Left ventricle myocardium inferior (tissue), 1 donor: ENCODE results near the gene FAM222A. TPM values are rescaled to one million over a fixed set of nuclear protein-coding genes. Genes with fewer than 3 reads are reported as not detected.

Source experiments
- DNase-seq: peaks from one replicate; pipeline ENCODE4 v3.0.0-alpha.2; 2020
- H3K27ac ChIP-seq: fragments of 200-600 bp; replicated peaks from 2 replicates; pipeline ENCODE4 v1.8.0; 2021
- H3K27me3 ChIP-seq: fragments of 200-600 bp; 2 replicates; pipeline ENCODE4 v1.8.0; 2021; ENCODE audit warnings: low read depth
- H3K36me3 ChIP-seq: fragments of 200-600 bp; 2 replicates; pipeline ENCODE4 v1.8.0; 2021
- H3K4me1 ChIP-seq: fragments of 200-600 bp; 2 replicates; pipeline ENCODE4 v1.8.0; 2021
- H3K4me3 ChIP-seq: fragments of 200-600 bp; 2 replicates; pipeline ENCODE4 v1.8.0; 2021; ENCODE audit warnings: mild to moderate bottlenecking, moderate library complexity
- H3K9me3 ChIP-seq: fragments of 200-600 bp; replicated peaks from 2 replicates; pipeline ENCODE4 v1.8.0; 2021
- CTCF ChIP-seq: fragments of 200-600 bp; IDR thresholded peaks from 2 replicates; pipeline ENCODE4 v1.8.0; 2021; ENCODE audit warnings: antibody characterized with exemption, mild to moderate bottlenecking, borderline replicate concordance
- intact Hi-C: fragments of 100-400 bp; cut with micrococcal nuclease; formaldehyde crosslinking; loops from one replicate; pipeline ENCODE4 v1.11.0; 2022
- total RNA-seq: library from RNA; stranded (reverse); fragmentation: NEBNext Ultra II Directional; extraction: Animal tissue kit (Norgen Biotek cat#: 25700); gene quantifications from one replicate; pipeline ENCODE4 v1.2.1, GENCODE V29; 2021
- donor health status: DM: no; HTN: yes; CAD: no; lungs with severe emphysema.

The FAM222A gene
- total RNA-seq, 1 donor from 2014 or later = 20.0 TPM

DNA sequence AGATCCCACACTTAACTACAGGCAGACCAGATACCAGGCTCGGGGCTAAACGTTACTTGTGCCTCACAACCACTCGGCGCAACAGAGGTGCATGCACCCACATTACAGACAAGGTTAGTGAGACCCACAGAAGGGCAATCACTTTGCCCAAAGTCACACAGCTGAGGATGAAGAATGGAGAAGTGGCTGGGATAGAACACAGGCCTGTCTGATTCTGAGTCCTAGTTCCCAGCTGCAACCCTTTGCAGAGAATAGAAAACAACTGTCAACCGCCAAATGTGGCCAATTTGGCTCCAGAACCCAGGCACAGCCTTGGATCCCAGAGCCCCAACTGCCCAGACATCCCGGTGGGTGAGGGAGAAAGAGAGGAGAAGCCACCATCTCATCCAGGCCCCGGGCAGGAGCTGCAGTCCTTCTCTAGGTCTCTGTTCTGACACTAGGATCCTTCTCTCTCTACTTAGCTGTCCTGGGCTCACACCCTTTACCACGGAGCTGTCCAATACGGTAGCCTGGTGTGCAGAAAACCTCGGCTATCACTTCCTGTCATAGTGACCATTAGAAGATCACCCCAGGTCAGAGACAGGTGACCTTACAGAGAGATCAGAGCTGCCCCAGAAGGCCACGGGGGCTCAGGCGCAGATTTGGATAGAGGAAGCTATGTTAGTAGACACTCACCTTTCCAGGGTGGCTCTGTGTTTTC, 59.1 kb downstream of the FAM222A start:
- intact Hi-C loops = loop anchor here (10.0 kb wide), 1 partner anchor 258 kb away; no protein-coding TSS in a partner anchor
- H3K9me3 ChIP-seq = no peaks in the 10 kb centered on the region
- DNase-seq = no peak
- H3K4me3 ChIP-seq = no peak overlapping the region
- peaks cover 23% of the 10 kb centered on the region for H3K4me1 ChIP-seq
- no peaks in the 10 kb centered on the region for H3K36me3 ChIP-seq
- TF ChIP-seq CTCF = no peak
- H3K27me3 ChIP-seq = no peaks in the 10 kb centered on the region
- no peak overlapping the region for H3K27ac ChIP-seq

DNA sequence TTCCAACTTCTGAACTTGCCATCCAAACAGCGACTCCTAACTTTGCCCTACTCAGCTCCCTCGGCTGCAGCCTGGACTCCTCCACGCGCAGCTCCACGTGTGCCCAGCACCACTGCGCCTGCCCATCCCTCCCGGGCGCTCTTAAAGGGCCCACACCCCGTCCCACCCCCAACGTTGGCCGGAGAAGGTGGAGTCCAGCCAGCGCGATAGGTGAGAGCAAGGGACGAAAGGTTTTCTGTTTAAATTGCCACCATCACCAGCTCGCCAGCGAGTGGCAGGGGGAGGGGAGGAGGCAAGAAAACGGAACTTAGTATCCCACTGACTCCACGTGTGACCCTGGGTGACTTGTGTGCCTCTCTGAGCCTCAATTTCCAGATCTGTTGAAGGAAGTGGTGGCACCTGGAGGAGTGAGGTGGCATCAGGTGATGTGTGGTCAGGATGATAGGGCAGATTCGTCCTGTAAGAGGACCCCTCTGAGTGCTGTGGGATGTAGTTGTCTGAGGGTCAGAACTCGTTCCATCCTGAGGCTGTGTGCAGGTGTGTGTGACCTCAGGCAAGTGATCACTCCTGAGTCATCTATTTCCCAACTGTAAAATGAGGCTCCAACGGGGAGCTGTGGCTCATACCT, 59.9 kb downstream of the FAM222A start:
- Histone ChIP-seq H3K4me1 (peaks cover 23% of the 10 kb centered on the region), H3K27ac (no peak overlapping the region), H3K4me3 (no peak overlapping the region), H3K36me3 (no peaks in the 10 kb centered on the region), H3K27me3 (no peaks in the 10 kb centered on the region), H3K9me3 (peaks cover 4% of the 10 kb centered on the region)
- DNase-seq = no peak
- no peak for TF ChIP-seq CTCF
- intact Hi-C loops = loop anchor here (10.0 kb wide), 1 partner anchor 259 kb away; no protein-coding TSS in a partner anchor

DNA sequence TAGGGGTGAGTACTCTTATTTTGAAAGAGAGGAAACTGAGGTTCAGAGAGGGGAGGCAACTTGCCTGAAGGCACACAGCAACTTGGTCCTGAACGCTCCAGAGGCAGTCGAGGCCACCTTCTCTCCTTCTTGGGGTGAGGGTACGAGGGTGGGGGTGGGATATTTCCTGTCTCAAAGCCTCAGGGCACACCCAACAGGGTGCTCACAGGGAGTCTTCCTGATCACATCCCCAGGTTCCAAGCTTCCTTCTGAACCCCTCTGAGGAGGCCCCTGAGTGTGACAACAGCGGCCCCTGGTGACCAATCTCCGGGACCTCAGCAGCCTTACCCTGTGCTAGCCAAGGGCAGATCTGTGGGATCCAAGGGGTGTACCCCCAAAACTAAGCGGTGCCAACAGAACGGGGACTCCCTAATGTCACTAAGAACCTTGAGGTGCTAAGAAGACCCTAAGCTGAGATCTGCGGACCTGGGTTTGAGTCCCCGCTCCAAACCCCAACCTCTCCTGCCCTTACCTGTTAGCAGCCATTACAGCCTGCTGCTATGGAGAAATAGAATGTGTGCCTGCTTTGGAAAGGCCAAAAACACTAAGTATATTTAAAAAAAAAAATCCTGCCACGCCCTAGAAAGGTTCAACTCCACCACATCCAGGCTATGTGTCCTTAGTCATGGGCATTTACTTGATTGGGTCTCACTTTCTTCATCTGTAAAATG, 61.7 kb downstream of the FAM222A start:
- Histone ChIP-seq H3K36me3 (no peaks in the 10 kb centered on the region), H3K4me3 (no peak overlapping the region), H3K9me3 (peaks cover 16% of the 10 kb centered on the region), H3K27ac (no peak overlapping the region), H3K4me1 (peaks cover 23% of the 10 kb centered on the region), H3K27me3 (no peaks in the 10 kb centered on the region)
- peak; percentile 73 for DNase-seq
- peak; percentile 93 for TF ChIP-seq CTCF
- intact Hi-C loops = loop anchor here (5.0 to 10.0 kb wide), 3 partner anchors 183 to 353 kb away; no protein-coding TSS in a partner anchor

- peaks cover 16% of the 10 kb centered on the region for H3K9me3 ChIP-seq
- H3K27me3 ChIP-seq = no peaks in the 10 kb centered on the region
- no peak overlapping the region for H3K4me3 ChIP-seq
- no peak for TF ChIP-seq CTCF
- H3K4me1 ChIP-seq = peaks cover 23% of the 10 kb centered on the region
- DNase-seq = no peak
- H3K36me3 ChIP-seq = no peaks in the 10 kb centered on the region
- intact Hi-C loops = loop anchor here (5.0 to 10.0 kb wide), 3 partner anchors 184 to 354 kb away; no protein-coding TSS in a partner anchor
- no peak overlapping the region for H3K27ac ChIP-seq
Observed at GRCh38 chr12:109776624-109777023, 63.0 kb downstream of the FAM222A start.

- DNase-seq = no peak
- peaks cover 23% of the 10 kb centered on the region for H3K4me1 ChIP-seq
- no peak overlapping the region for H3K4me3 ChIP-seq
- no peaks in the 10 kb centered on the region for H3K27me3 ChIP-seq
- H3K9me3 ChIP-seq = peaks cover 16% of the 10 kb centered on the region
- intact Hi-C loops = loop anchor here (5.0 to 10.0 kb wide), 3 partner anchors 185 to 355 kb away; no protein-coding TSS in a partner anchor
- H3K27ac ChIP-seq = no peak overlapping the region
- no peaks in the 10 kb centered on the region for H3K36me3 ChIP-seq
- TF ChIP-seq CTCF = no peak
Observed at GRCh38 chr12:109777544-109777943, 63.9 kb downstream of the FAM222A start.
